ENCODE data around the gene MACO1. TPM values are rescaled to one million over a fixed set of nuclear protein-coding genes. Genes with fewer than 3 reads are reported as not detected.
A peak's percentile ranks its signal among the peaks of the same experiment; 100 is the strongest.

The MACO1 gene
- total and polyA plus RNA-seq, 10 of the 15 experiments (the other 5 are each of a cell fraction or from before 2014, with no cell fraction given): 3.2 to 19.8 (median 10.3) TPM

DNA sequence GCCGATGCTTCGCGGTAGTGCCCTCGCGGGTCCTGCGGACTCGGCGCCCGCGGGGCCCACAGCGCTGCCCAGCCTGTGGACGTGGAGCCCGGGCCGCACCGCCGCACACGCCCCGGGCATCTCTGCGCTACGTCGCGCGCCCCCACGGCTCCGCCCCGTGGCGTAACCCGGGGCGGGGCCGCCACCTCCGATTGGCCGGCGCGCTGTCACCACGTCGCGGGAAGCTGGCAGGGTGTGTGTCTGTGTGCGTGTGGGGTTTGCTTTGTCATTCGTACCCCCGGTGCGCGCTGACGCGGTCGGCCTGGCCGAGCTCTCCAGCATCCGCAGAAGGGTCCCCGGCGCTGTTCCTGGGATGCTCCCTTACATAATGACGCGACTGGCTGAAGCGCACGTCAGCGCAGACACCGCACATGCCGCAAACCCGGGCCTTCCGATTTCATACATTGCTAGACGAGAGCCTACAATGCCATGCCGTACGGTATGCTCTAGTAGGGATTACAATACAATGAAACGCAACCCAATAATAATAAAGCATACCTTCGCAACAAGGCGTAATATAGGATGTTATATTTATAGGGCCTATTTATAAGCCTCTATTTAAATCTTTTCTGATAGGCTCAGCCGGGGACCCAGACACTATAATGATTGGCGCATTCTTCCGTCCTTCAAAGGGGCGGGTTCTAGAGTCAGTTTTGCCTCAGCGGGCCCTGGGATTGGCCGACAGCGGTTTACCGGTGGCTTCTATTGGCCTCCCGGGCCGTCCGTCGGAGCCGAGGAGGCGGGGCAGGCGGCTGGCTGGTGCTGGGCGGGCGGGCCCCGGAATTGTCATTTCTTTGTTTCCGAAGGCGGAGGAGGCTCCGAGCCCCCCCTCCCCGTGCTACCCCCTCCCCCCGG, at the start of gene MACO1 (continued):
- TF ChIP-seq FOXK2 (IDR thresholded peaks at IDR 0.05) (no peak), NFYB (IDR thresholded peaks at IDR 0.05; ENCODE audit: insufficient read depth, low read depth, low read length) (peak; percentile 97), ZZZ3 (IDR thresholded peaks at IDR 0.05; ENCODE audit: control insufficient read depth, insufficient read length, low read depth) (no peak), TARDBP (IDR thresholded peaks at IDR 0.05; ENCODE audit: borderline replicate concordance) (no peak), SUZ12 (IDR thresholded peaks at IDR 0.05; ENCODE audit: unreplicated experiment) (no peak), NFYA (IDR thresholded peaks at IDR 0.05; ENCODE audit: borderline replicate concordance, low read depth, low read length) (peak; percentile 16; the same call in 1 of the 2 replicates), POLR2AphosphoS2 (IDR thresholded peaks at IDR 0.05; ENCODE audit: low read depth, low read length) (peak; percentile 62; the same call in 1 of the 2 replicates), SIN3A (IDR thresholded peaks at IDR 0.05; ENCODE audit: low read depth, low read length) (0 out of 2 replicates have a peak, but pooled peaks have one; percentile 65), POLR2A (IDR thresholded peaks at IDR 0.05; ENCODE audit: low read depth, low read length) (peak; percentile 91), EZH2 (IDR thresholded peaks at IDR 0.05; ENCODE audit: borderline replicate concordance, control insufficient read depth, low read depth, low read length) (no peak), CREB1 (IDR thresholded peaks at IDR 0.05; ENCODE audit: low read depth) (peak; percentile 86), SPI1 (IDR thresholded peaks at IDR 0.05; ENCODE audit: borderline replicate concordance, insufficient read depth, low read depth, low read length) (no peak), JUND (IDR thresholded peaks at IDR 0.05; ENCODE audit: low read depth, low read length) (0 out of 2 replicates have a peak, but pooled peaks have one; percentile 27), ZNF24 (IDR thresholded peaks at IDR 0.05) (peak; percentile 65; the same call in 1 of the 2 replicates), MYB (IDR thresholded peaks at IDR 0.05; ENCODE audit: borderline replicate concordance, low read depth, low read length) (no peak), SMAD5 (IDR thresholded peaks at IDR 0.05; ENCODE audit: low read depth) (peak; percentile 54; the same call in 1 of the 2 replicates), RAD21 (IDR thresholded peaks at IDR 0.05; ENCODE audit: insufficient read depth, low read depth, low read length) (no peak)
- TF ChIP-seq, protein P1, sequence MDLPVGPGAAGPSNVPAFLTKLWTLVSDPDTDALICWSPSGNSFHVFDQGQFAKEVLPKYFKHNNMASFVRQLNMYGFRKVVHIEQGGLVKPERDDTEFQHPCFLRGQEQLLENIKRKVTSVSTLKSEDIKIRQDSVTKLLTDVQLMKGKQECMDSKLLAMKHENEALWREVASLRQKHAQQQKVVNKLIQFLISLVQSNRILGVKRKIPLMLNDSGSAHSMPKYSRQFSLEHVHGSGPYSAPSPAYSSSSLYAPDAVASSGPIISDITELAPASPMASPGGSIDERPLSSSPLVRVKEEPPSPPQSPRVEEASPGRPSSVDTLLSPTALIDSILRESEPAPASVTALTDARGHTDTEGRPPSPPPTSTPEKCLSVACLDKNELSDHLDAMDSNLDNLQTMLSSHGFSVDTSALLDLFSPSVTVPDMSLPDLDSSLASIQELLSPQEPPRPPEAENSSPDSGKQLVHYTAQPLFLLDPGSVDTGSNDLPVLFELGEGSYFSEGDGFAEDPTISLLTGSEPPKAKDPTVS (IDR thresholded peaks at IDR 0.05; ENCODE audit: low read depth, low read length): no peak
- TF ChIP-seq, protein P2, sequence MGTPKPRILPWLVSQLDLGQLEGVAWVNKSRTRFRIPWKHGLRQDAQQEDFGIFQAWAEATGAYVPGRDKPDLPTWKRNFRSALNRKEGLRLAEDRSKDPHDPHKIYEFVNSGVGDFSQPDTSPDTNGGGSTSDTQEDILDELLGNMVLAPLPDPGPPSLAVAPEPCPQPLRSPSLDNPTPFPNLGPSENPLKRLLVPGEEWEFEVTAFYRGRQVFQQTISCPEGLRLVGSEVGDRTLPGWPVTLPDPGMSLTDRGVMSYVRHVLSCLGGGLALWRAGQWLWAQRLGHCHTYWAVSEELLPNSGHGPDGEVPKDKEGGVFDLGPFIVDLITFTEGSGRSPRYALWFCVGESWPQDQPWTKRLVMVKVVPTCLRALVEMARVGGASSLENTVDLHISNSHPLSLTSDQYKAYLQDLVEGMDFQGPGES (IDR thresholded peaks at IDR 0.05): peak; percentile 91
- TF ChIP-seq, protein P3, sequence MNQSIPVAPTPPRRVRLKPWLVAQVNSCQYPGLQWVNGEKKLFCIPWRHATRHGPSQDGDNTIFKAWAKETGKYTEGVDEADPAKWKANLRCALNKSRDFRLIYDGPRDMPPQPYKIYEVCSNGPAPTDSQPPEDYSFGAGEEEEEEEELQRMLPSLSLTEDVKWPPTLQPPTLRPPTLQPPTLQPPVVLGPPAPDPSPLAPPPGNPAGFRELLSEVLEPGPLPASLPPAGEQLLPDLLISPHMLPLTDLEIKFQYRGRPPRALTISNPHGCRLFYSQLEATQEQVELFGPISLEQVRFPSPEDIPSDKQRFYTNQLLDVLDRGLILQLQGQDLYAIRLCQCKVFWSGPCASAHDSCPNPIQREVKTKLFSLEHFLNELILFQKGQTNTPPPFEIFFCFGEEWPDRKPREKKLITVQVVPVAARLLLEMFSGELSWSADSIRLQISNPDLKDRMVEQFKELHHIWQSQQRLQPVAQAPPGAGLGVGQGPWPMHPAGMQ (IDR thresholded peaks at IDR 0.05; ENCODE audit: borderline replicate concordance): no peak
- TF ChIP-seq, protein P4, sequence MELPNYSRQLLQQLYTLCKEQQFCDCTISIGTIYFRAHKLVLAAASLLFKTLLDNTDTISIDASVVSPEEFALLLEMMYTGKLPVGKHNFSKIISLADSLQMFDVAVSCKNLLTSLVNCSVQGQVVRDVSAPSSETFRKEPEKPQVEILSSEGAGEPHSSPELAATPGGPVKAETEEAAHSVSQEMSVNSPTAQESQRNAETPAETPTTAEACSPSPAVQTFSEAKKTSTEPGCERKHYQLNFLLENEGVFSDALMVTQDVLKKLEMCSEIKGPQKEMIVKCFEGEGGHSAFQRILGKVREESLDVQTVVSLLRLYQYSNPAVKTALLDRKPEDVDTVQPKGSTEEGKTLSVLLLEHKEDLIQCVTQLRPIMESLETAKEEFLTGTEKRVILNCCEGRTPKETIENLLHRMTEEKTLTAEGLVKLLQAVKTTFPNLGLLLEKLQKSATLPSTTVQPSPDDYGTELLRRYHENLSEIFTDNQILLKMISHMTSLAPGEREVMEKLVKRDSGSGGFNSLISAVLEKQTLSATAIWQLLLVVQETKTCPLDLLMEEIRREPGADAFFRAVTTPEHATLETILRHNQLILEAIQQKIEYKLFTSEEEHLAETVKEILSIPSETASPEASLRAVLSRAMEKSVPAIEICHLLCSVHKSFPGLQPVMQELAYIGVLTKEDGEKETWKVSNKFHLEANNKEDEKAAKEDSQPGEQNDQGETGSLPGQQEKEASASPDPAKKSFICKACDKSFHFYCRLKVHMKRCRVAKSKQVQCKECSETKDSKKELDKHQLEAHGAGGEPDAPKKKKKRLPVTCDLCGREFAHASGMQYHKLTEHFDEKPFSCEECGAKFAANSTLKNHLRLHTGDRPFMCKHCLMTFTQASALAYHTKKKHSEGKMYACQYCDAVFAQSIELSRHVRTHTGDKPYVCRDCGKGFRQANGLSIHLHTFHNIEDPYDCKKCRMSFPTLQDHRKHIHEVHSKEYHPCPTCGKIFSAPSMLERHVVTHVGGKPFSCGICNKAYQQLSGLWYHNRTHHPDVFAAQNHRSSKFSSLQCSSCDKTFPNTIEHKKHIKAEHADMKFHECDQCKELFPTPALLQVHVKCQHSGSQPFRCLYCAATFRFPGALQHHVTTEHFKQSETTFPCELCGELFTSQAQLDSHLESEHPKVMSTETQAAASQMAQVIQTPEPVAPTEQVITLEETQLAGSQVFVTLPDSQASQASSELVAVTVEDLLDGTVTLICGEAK (IDR thresholded peaks at IDR 0.05; ENCODE audit: borderline replicate concordance): peak; percentile 41; the same call in 1 of the 2 replicates
